ENCODE data around the gene DNAJC7.
"Not testable (repeated sequence)": the region's sequence is repeated elsewhere in the genome, so short reads cannot be mapped to it uniquely, and the experiment has no call there.

DNAJC7 gene

DNA sequence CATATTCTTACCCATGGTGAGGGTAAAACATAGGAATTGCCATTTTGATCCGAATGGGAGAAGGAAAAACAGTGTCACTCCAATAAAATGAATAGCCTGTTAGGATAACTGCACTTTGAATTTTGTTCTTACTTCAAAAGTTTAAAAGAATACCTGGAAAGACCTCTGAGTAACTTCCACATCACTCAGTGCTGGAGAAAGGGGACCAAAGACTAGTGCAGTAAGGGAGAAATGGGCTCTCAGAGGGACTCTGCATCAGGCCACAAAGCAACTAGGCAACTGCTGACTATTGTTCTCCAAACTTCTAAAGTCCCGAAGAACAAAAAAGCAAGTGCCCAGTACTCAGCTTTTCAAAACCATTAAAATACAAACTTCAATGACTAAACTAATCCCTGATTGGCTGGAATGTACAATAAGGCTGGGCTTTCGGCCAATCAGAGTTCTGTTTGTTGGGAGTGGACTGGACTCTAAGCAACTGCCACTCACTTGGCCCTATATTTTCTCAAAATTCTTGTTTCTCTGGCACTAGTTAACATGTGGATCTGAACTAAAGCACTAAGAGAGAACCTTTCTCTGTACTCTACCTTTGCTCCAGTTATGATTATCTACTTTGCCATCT, 6.2 kb downstream of the DNAJC7 start:
- DNase-seq = no peak

DNA sequence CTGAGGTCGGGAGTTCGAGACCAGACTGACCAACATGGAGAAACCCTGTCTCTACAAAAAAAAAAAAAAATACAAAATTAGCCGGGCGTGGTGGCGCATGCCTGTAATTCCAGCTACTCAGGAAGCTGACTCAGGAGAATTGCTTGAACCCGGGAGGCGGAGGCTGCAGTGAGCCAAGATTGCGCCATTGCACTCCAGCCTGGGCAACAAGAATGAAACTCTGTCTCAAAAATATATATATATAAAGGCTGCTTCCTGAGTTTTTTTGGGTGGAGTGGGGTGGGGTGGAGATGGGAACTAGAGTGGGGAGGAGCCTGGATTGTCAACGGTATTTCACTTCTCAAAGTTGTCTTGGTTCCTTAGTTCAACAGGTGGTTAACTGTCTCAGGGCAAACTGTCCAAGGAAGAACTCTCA, 7.0 kb downstream of the DNAJC7 start:
- not testable (repeated sequence) for DNase-seq

DNA sequence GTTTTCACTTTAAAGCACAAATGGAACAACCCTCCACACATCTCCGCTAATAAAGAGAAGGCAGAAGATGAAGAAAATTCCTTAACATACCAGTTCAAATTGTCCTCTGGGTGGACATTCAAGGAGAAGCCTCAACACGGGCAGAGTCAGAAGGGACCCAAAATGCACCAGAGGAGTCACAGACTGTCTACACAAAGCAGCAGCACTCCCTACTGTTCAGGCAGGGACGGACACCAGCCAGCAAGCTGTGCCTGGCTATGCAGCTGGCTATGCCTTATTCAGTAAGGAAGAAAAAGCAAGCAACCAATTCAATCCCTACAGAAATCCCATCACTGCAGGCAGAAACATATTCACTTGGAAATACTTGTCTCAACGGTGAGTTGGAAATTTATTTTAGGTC, 8.1 kb downstream of the DNAJC7 start:
- DNase-seq = no peak

DNA sequence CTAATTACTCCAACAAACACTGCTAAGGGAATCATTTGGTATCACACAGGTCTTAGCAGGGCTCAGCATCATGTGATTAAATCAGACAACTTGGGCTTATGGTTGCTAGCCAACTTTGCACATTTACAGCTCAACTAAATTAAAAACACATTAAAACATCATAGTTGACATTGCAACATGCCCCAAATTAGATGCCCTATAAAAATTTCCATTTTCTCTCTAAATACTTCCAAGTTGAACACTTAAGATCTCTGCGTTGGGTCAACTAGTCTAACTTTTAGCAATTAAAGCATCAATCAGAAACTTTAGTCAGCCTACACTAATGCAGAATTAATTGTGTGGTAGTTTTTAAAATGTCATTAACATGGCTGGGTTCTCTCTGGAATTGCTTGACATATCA, 12.1 kb downstream of the DNAJC7 start:
- no peak for DNase-seq

DNA sequence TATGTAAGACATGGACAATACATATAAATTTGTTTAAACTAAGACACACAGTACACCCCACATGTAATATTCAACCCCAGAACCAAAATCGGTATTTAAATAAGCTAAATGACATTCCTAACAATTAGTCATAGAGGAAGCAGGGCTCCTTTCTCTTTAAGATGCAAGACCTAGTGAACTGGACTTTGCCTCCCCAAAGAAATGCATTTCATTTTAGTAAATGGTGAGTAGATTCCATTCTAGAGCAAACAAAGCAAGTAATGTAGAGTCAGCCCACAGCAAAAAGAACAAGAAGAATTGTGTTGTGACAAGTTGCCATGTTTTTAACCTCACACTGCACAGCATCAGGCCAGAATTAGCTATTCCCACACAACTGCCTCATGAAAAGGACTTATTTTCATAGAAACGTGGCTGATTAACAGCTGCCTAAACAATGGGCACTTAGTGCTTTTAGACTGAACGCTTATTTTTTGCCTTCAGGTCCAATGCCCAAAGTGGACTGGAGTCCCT, 14.4 kb downstream of the DNAJC7 start:
- DNase-seq = no peak

DNA sequence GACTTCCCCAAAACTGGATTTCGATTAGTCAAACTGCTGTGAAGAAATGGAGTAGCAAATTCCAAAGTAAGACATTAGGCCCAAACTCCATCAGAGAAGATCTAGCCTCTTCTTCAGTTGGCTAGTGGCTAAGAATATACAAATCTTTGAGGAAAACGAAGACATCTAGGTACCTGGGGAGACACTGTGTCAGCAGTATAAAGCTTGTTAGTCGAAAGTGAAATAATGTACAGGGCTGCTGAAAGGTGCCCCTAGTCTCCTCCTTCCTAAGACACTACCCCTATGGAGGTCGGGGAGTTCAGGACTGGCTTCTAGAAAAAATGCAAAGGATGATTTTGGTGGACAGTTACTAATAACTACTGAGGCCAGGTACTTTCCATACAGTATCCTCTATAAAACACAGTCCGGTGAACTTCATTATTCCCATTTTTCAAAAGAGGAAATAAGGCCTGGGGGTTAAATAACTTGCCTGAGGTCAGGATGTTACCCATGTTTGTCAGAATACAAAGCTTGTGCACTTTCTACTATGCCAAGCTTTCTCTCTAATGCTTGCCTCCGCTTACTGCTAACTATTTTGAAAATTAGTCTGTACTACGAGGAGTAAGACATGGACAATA, 15.0 kb downstream of the DNAJC7 start:
- no peak for DNase-seq

DNA sequence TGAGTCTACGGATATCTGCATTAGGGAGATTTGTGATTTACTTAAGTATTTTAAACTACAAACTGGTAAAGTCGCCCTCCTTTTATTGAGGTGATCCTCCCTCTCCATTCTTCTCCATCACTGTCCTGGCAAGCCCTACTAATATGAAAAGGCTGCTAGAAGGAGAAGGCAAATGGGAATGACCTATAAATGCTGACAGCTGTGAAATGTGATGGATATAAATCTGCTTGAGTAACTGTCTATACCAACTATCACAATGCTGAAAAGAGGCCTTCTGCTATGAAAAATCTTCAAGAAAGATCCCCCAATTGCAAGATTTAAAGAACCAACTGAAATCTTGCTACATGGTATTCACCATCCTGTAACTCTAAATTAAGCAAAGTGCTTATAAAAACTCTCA, 15.5 kb downstream of the DNAJC7 start:
- no peak for DNase-seq

DNA sequence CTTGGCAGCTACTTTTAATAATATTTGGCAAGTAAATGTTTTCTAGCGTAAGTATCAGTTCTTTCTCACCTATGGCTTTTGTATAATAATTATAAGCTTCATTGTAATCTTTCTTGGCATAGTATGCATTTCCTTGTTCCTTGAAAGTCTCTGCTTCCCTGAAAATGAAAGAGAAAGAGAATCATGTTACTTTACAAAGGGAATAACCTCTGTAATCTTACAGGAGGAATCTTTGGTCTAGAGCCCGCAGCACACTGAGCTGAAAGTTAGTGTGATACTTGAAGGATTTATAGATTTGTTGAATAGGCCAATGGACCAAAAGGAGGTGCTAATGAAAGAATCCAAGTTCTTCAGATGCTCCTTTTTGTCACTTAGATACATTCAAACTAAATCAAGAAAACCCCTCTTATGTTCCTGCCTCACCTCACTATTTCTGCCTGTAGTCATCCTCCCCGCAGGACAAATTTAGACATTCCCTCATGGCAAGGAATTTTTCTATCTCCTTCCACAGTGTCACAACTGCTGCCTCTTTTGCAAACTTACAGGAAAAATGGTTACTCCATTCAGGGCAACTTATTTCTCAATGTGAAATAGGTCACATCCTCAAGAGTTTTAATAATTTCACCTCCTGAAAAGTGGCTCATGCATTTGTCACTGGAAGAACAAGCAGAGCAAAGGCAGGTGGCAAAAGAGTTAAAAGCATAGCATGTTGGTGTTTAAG, 16.7 kb downstream of the DNAJC7 start:
- no peak for DNase-seq

DNA sequence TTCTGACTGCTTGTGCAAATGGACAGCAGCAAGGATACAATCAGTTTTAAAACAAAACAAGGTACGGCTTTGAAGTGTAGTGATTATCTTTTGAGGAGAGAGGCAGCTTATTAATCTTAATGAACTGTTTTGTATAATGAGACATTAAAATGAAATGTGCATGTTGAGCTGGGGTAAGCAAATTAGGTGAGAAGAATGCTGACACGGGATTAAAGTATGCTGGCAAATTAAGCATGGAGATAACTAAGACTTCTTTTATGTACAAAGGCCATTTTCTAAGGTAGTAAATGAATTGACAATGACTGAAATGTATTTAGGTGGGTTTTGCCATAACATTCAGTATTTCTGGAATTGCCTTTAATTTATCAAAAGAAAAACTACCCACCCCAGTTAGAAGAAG, 18.7 kb downstream of the DNAJC7 start:
- no peak for DNase-seq

DNA sequence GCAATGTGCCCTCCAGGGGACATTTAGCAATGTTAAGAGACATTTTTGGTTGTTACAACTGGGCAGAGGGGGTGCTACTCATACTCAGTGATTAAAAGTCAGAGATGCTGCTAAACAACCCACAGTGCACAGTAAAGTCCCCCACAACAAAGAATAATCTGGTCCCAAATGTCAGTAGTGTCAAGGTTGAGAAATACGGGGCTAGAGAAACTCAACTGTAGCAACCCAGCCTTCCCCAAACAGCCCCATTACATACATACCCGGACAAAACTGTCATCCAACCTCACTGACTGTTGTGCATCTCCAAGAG, 20.4 kb downstream of the DNAJC7 start:
- no peak for DNase-seq

DNA sequence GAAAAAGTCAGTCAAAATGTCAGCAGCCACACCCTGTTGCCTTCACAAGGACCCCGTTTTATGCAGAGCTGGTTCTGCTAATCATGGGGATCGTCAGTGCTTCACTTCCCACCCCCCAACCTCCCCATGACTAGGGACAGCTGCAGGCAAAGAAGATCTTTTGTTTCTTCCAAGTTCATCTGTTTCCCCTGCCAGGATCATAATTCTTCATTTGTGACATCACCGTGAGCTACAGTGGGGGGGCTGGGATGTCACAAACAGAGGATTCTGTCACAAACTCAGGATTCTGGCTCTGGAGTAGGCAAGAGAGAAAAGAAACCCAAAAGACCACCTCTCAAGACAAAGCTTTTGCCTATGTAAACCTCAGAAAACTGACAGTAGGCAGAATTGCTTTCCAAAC, 24.7 kb downstream of the DNAJC7 start:
- peak; percentile 55 for DNase-seq

DNA sequence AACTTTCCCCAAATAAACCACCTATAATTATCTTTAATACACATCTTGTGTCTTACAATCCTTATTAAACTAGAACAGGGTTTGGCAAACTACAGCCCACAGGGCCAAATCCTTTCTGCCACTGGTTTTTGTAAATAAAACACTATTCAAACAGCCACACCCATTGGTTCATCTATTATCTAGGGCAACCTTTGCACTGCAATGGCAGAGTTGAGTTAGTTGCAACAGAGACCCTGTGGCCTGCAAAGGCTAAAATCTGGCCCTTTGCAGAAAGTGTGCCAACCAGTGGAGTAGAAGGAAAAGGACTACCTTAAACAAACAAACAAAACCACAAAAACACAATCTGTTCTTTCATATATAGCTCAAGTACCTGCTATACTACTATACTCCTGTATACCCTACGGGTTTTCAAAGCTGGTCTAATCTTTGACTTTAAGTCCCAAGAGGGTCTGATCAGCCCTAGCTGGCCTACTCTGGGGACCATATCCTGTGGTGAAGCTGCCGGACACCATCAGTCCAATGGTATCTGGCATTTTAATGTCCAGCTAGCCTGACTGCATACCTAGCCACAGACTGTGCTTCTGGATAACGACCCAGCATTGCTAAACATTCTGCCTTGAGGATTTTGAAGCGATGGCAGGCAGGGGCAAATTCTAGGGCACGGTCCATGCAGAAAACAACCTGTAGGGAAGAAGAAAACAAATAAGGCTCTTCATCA, 27.4 kb downstream of the DNAJC7 start:
- no peak for DNase-seq

DNA sequence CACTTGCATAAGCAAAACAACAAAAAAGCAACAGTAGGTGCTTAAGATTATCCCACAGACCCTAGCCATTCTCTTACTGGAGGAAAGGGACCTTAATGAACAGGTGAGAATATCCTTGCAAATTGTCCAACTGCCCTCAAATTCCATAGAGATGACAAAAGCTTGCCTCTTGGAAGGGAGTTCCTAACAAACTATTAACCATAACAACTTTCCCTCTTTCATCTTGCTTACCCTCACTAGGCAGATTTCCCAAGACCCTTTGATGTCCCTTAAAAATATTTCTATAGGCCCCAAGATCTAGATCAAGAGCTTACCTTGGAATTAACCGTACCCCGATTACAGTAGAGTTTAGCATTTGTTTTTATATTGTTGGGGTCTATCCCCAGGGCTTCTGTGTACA, 28.8 kb downstream of the DNAJC7 start:
- no peak for DNase-seq

DNA sequence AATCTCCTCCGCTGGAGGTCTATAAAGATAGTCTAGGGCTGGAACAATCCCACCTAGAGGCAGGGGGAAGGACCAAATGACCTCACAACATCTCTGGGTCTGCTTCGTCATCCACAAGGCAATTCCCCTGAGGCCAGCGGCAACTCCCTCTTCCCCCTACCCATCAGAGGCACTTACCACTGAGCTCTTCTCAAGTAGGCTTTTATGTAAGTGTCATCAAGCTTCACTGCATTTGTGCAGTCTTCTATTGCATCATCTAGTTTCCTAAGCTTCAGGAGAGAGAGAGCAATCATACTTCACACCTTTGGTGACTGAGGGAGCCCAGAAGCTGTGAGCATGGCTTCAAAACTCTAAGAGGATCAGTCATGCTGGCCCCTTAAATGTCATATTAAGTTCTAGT, 29.6 kb downstream of the DNAJC7 start:
- DNase-seq = no peak

DNA sequence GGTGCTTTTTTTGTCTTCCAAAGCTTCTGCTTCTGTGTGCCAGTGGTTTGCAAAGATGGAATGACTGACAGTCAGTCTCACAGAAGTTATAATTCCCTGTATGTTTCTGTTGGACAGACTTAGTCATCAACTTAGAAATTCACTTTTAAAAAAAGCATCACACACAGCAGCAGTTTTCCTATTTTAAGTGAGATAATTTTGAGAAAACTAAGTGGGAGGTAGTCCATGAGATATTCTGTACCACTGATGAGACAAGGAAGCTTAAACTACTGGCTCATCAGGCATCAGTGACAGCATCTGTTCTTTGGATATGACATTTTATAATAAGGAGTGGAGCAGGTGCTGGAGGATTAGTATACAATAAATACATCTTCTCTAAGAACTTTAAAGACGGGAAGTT, 30.6 kb downstream of the DNAJC7 start:
- no peak for DNase-seq

DNA sequence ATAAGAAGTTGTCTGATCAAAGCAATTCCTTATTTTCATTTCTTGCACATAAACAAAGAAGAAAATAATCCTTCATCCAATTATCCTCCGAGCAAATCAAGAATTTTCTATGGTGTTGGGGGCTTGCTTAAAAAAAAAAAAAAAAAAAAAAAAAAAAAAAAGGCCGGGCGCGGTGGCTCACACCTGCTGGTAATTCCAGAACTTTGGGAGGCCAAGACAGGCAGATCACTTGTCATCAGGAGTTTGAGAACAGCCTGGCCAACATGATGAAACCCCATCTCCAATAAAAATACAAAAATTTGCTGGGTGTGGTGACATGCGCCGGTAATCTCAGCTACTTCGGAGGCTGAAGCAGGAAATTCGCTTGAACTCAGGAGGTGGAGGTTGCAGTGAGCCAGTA, 31.3 kb downstream of the DNAJC7 start:
- DNase-seq = no peak

DNA sequence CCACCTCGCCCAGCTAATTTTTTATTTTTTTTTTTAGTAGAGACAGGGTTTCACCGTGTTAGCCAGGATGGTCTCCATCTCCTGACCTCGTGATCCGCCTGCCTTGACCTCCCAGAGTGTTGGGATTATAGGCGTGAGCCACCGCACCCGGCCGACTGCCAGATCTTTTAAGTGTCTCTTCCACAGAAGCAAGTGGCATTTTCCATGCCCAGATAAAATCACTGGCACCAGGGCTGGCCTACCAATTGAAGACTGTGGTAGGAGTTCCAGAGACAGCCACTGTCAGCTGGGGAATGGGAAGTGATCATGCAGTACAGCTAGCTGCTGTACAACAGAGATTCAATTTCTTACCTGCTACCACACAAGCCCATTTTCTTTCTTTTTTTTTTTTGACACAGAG, 32.8 kb downstream of the DNAJC7 start:
- no peak for DNase-seq

DNA sequence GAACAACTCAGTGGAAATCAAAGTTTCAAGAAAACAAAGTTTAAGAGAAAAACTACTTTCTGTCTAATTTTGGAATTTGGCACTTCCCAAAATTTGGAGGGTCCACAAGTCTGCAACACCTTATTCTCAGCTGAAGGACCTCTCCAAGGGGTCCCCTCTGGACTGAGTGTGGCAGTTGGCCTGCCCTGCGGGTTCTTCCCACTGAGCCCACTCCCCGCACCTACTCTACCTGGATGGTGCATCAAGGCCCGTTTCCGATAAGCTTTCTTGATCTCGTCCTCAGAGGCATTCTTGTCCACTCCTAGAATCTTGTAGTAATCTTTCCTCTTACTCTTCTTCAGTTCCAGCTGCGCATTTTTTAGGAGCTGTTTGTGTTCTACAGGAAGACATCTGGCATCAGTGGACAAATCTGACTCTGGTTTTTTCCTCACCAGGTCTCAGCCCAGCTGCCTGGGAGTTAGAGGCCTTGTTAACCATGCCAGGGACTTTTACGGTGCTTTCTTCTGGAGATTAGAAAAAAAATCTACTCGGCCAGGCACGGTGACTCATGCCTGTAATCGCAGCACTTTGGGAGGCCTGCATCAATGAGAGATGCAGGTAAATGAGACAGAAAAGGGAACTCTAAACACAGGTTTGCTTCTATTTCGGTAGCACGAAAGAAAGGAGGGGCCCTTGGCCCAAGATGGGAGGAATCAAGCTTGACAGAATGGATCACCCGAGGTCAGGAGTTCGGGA, 35.0 kb downstream of the DNAJC7 start:
- no peak for DNase-seq

DNA sequence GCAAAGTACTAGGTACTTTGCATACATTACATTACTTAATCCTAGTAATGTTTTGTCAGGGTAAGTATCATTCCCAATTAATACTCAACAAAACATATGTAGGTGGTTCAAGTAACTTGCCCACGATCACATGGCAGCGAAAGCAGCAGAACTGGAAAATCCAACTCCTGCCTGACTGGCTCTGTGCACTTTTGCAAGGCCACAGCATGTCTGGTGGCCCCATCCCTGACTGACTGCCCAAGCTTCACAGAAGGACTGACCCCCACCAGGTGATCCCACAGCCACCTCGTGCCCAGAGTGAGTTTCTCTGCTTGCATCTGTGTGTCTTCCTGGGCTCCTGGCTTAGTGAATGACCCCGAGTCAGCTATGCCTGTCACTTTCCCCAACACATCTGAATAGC, 39.2 kb downstream of the DNAJC7 start:
- DNase-seq = no peak

DNA sequence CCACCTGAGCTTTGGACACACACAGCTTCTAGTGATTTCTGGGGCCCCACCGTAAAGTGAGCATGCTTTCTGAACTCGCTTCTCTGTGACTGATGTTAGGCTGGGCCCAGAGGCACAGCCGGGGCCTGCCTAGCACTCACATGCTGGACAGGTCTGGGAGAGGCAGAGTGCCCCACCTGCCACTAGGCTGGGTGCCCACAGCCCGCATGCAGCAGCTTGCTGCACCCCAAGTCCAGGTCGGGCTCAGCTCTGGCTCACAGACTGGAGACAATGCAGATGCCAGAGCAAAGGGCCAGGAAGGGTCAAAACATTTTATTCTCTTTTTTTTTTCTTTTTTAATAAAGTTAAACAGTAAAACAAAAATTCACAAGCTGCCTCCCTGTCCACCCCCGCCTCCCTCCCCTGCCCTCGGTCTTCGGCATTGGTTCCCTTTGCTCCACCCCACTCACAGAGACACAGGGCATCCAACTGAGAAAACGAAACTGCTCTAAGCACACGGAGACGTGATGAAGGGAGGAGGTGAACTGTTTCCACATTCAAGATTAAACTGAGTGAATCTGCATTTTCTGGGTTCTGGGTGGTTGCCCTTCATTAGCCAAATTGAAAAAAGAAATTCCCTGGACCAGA, 41.0 kb downstream of the DNAJC7 start:
- DNase-seq = no peak

DNA sequence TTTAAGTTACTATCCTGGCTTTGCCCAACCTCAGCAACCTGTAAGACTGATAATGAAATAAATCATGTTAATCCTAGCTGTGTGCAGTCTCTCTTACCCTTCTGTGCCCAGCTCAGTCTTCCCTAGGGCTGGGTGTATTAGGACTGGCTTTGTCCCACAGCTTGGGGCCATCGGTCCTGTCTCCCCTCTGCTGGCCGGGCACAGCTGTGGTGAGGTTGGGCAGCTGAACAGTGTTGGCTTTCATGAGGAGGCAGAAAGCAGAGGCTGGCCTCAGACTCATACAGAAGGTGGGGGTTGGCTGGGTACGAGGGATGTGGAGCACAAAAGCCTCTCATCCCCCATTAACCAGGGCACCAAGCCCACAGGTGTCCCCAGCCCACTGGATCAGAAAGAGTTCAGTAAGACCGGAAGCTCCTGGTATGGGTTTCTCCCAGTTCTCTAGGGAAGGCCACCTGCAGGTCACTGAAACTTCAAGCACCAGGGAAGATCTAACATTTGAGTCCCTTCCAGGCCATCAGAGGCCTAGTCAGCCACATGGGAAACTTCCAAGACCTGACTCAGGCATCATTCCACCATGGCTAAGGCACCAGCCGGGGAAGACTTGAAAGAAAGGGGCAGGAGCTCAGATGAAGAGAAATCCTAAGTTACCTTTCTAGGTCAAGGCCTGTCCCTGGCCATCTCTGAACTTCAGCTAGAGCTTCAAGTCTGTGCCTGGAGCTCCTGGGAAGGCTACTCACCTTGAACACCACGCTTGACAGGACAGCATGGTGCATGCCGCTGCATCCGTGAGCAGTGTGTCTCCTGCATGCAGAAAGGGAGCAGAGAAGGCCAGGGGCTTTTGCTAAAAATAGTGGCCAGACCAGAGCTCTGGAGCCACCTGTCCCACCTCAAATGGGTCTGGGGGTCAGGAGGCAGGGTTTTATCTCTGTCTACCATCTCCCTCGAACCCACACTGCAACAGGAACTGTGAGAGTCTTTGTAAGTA, 41.8 kb downstream of the DNAJC7 start:
- DNase-seq = no peak
